Right lobe of liver (tissue), 4 donors: ENCODE data around the gene RB1.

Experiments
- POLR2A ChIP-seq: fragments of 450-650 bp; IDR thresholded peaks from one replicate; pipeline ENCODE4 v1.6.1; 2017; ENCODE audit warnings: antibody characterized with exemption, mild to moderate bottlenecking
- TF ChIP-seq, protein P1 (sequence below), 4 donors: fragments of 200-600 bp in 3 of 4; fragments of 450-650 bp in 1 of 4; IDR thresholded peaks; one replicate each; pipeline versions ENCODE4 v1.5.1 to v1.8.0; 2016 to 2022; ENCODE audit warnings: antibody characterized with exemption in 4 of 4, mild to moderate bottlenecking in 2 of 4
- donor health status: DM: no; HTN: no; CAD: no.
- donor health status: DM: no; HTN: no; CAD: no.
- donor health status: DM: no; HTN: yes; CAD: no.

DNA sequence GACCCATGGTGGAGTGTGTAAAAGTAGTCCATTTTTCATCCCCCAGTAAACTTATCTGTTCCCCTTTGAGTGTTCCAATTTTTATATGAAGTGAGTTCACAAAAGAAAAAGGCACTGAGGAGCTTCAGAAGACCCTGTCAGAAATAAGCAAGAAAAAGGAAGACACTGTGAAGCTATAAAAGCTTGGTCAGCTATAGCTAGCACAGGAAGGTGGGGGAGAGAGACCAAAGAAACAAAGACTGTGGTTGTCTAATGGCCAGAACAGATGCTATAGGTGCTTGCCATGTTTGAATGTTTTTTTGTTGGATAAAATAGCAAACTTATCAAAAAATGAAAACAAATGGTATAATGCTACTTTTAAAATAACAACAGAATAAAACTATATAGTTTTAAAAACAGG, 182.8 kb downstream of the RB1 start:
- no peak for TF ChIP-seq POLR2A
- TF ChIP-seq, protein P1, sequence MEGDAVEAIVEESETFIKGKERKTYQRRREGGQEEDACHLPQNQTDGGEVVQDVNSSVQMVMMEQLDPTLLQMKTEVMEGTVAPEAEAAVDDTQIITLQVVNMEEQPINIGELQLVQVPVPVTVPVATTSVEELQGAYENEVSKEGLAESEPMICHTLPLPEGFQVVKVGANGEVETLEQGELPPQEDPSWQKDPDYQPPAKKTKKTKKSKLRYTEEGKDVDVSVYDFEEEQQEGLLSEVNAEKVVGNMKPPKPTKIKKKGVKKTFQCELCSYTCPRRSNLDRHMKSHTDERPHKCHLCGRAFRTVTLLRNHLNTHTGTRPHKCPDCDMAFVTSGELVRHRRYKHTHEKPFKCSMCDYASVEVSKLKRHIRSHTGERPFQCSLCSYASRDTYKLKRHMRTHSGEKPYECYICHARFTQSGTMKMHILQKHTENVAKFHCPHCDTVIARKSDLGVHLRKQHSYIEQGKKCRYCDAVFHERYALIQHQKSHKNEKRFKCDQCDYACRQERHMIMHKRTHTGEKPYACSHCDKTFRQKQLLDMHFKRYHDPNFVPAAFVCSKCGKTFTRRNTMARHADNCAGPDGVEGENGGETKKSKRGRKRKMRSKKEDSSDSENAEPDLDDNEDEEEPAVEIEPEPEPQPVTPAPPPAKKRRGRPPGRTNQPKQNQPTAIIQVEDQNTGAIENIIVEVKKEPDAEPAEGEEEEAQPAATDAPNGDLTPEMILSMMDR (IDR thresholded peaks at IDR 0.05) = no peak
